Progenitor cell of endocrine pancreas (in vitro differentiated cells): Measurements from ENCODE around the gene CISH. TPM values are rescaled to one million over a fixed set of nuclear protein-coding genes. Genes with fewer than 3 reads are reported as not detected.

Experiments
- DNase-seq: peaks from one replicate; pipeline ENCODE4 v3.0.0; 2021; ENCODE audit warnings: low spot score; ENCODE audit not compliant: unreplicated experiment
- H3K27ac Mint-ChIP-seq: 2 replicates; pipeline ENCODE4 v1.8.0; 2021; ENCODE audit warnings: mild to moderate bottlenecking, moderate library complexity, mixed read lengths
- H3K27me3 Mint-ChIP-seq: 2 replicates; pipeline ENCODE4 v1.8.0; 2021; ENCODE audit warnings: mixed read lengths
- H3K36me3 Mint-ChIP-seq: 2 replicates; pipeline ENCODE4 v1.8.0; 2022; ENCODE audit warnings: mixed read lengths; ENCODE audit not compliant: insufficient read depth
- H3K4me1 Mint-ChIP-seq: 2 replicates; pipeline ENCODE4 v1.8.0; 2021; ENCODE audit warnings: low read depth, mixed read lengths
- H3K4me3 Mint-ChIP-seq: 2 replicates; pipeline ENCODE4 v1.8.0; 2021; ENCODE audit warnings: low read depth, mild to moderate bottlenecking, moderate library complexity, mixed read lengths
- H3K9me3 Mint-ChIP-seq: 2 replicates; pipeline ENCODE4 v1.8.0; 2021; ENCODE audit warnings: low read depth, mixed read lengths
- CTCF ChIP-seq: fragments of 200-600 bp; sonication (generic); IDR thresholded peaks from one replicate; pipeline ENCODE4 v1.5.0; 2021; ENCODE audit warnings: antibody characterized with exemption, mild to moderate bottlenecking; ENCODE audit not compliant: unreplicated experiment
- total RNA-seq: library from RNA; stranded (reverse); gene quantifications from 2 replicates; pipeline ENCODE4 v1.2.1, GENCODE V29; 2021

The CISH gene
- total RNA-seq, 1 donor from 2014 or later = 5.2 TPM

- H3K9me3 Mint-ChIP-seq = no peaks in the 10 kb centered on the region
- peaks cover 13% of the 10 kb centered on the region for H3K27me3 Mint-ChIP-seq
- H3K4me1 Mint-ChIP-seq = no peaks in the 10 kb centered on the region
- no peak for DNase-seq
- TF ChIP-seq CTCF = no peak
- H3K27ac Mint-ChIP-seq = no peak overlapping the region
- H3K36me3 Mint-ChIP-seq = no peaks in the 10 kb centered on the region
- no peak overlapping the region for H3K4me3 Mint-ChIP-seq
Observed at GRCh38 chr3:50657407-50657806, 45.8 kb upstream of the CISH start.

- Mint-ChIP-seq H3K27me3 (peaks cover 8% of the 10 kb centered on the region), H3K9me3 (no peaks in the 10 kb centered on the region), H3K4me1 (no peaks in the 10 kb centered on the region), H3K27ac (no peak overlapping the region), H3K36me3 (no peaks in the 10 kb centered on the region), H3K4me3 (no peak overlapping the region)
- TF ChIP-seq CTCF = no peak
- no peak for DNase-seq
Observed at GRCh38 chr3:50656417-50657195, 45.0 kb upstream of the CISH start.

- H3K36me3 Mint-ChIP-seq = no peaks in the 10 kb centered on the region
- DNase-seq = no peak
- peaks cover 7% of the 10 kb centered on the region for H3K27me3 Mint-ChIP-seq
- no peaks in the 10 kb centered on the region for H3K9me3 Mint-ChIP-seq
- no peaks in the 10 kb centered on the region for H3K4me1 Mint-ChIP-seq
- no peak overlapping the region for H3K4me3 Mint-ChIP-seq
- TF ChIP-seq CTCF = no peak
- no peak overlapping the region for H3K27ac Mint-ChIP-seq
Observed at GRCh38 chr3:50655009-50655830, 43.6 kb upstream of the CISH start.

- DNase-seq = no peak
- Mint-ChIP-seq H3K4me3 (no peak overlapping the region), H3K4me1 (no peaks in the 10 kb centered on the region), H3K36me3 (no peaks in the 10 kb centered on the region), H3K9me3 (no peaks in the 10 kb centered on the region), H3K27ac (no peak overlapping the region), H3K27me3 (peaks cover 7% of the 10 kb centered on the region)
- TF ChIP-seq CTCF = no peak
Observed at GRCh38 chr3:50653937-50654595, 42.5 kb upstream of the CISH start.

GRCh38 chr3:50652709-50653108 is 41.1 kb upstream of the CISH start:
- DNase-seq = no peak
- Mint-ChIP-seq H3K27ac (no peak overlapping the region), H3K27me3 (peaks cover 4% of the 10 kb centered on the region), H3K4me3 (no peak overlapping the region), H3K4me1 (no peaks in the 10 kb centered on the region), H3K9me3 (no peaks in the 10 kb centered on the region), H3K36me3 (no peaks in the 10 kb centered on the region)
- peak; percentile 49 for TF ChIP-seq CTCF
